H9 (cell line): ENCODE measurements around the gene RIBC1. TPM values are rescaled to one million over a fixed set of nuclear protein-coding genes. Genes with fewer than 3 reads are reported as not detected.

Experiments used
- DNase-seq: peaks from one replicate; pipeline ENCODE4 v3.0.0-alpha.2; 2017
- H2AFZ ChIP-seq: one replicate; pipeline ENCODE4 v1.6.1; 2013; ENCODE audit warnings: mild to moderate bottlenecking, low read length, control low read depth, moderate library complexity
- H2AK5ac ChIP-seq: 2 replicates; pipeline ENCODE4 v1.6.1; 2013; ENCODE audit warnings: low read length, control low read depth, mixed read lengths; ENCODE audit not compliant: insufficient read length
- H2BK120ac ChIP-seq: one replicate; pipeline ENCODE4 v1.6.1; 2013; ENCODE audit warnings: low read depth, mild to moderate bottlenecking, low read length, control low read depth, inconsistent platforms; ENCODE audit not compliant: poor library complexity, severe bottlenecking
- H2BK12ac ChIP-seq: 2 replicates; pipeline ENCODE4 v1.6.1; 2013; ENCODE audit warnings: low read length, control low read depth, mixed read lengths, low read depth; ENCODE audit not compliant: insufficient read length
- H2BK15ac ChIP-seq: 2 replicates; pipeline ENCODE4 v1.6.1; 2013; ENCODE audit warnings: low read depth, low read length, control low read depth
- H2BK20ac ChIP-seq: one replicate; pipeline ENCODE4 v1.6.1; 2013; ENCODE audit warnings: low read depth, mild to moderate bottlenecking, low read length, control low read depth, inconsistent platforms; ENCODE audit not compliant: poor library complexity, severe bottlenecking
- H2BK5ac ChIP-seq: 2 replicates; pipeline ENCODE4 v1.6.1; 2013; ENCODE audit warnings: low read length, control low read depth, mixed read lengths; ENCODE audit not compliant: insufficient read length
- H3K14ac ChIP-seq: 2 replicates; pipeline ENCODE4 v1.6.1; 2013; ENCODE audit warnings: low read length, control low read depth; ENCODE audit not compliant: insufficient read depth
- H3K18ac ChIP-seq: 2 replicates; pipeline ENCODE4 v1.6.1; 2013; ENCODE audit warnings: low read depth, mild to moderate bottlenecking, mixed read lengths, low read length, control low read depth; ENCODE audit not compliant: insufficient read length
- H3K23ac ChIP-seq: 2 replicates; pipeline ENCODE4 v1.6.1; 2013; ENCODE audit warnings: low read length, control low read depth, mixed read lengths, low read depth; ENCODE audit not compliant: insufficient read length
- H3K23me2 ChIP-seq: 2 replicates; pipeline ENCODE4 v1.6.1; 2013; ENCODE audit warnings: low read depth, mild to moderate bottlenecking, mixed read lengths, low read length, control low read depth; ENCODE audit not compliant: insufficient read length, poor library complexity, severe bottlenecking
- H3K27ac ChIP-seq: 2 replicates; pipeline ENCODE4 v1.5.1; 2013; ENCODE audit warnings: low read length, control low read depth, mixed read lengths, low read depth; ENCODE audit not compliant: insufficient read length
- H3K27me3 ChIP-seq: 2 replicates; pipeline ENCODE4 v1.6.1; 2013; ENCODE audit warnings: low read length, control low read depth, inconsistent platforms; ENCODE audit not compliant: insufficient read depth
- H3K4ac ChIP-seq: 2 replicates; pipeline ENCODE4 v1.6.1; 2013; ENCODE audit warnings: low read depth, mild to moderate bottlenecking, control low read depth, inconsistent platforms, low read length, moderate library complexity
- H3K4me1 ChIP-seq: 2 replicates; pipeline ENCODE4 v1.6.1; 2013; ENCODE audit warnings: low read length, control low read depth, inconsistent platforms; ENCODE audit not compliant: insufficient read depth
- H3K4me2 ChIP-seq: 2 replicates; pipeline ENCODE4 v1.6.1; 2013; ENCODE audit warnings: low read length, control low read depth, mixed read lengths; ENCODE audit not compliant: insufficient read length, insufficient read depth
- H3K56ac ChIP-seq: 2 replicates; pipeline ENCODE4 v1.6.1; 2013; ENCODE audit warnings: low read depth, mild to moderate bottlenecking, mixed read lengths, low read length, control low read depth; ENCODE audit not compliant: insufficient read length
- H3K79me1 ChIP-seq: 2 replicates; pipeline ENCODE4 v1.6.1; 2013; ENCODE audit warnings: low read depth, mild to moderate bottlenecking, moderate library complexity, low read length, control low read depth, inconsistent platforms; ENCODE audit not compliant: insufficient read depth, poor library complexity, severe bottlenecking
- H3K79me2 ChIP-seq: 2 replicates; pipeline ENCODE4 v1.6.1; 2013; ENCODE audit warnings: low read length, control low read depth, inconsistent platforms; ENCODE audit not compliant: insufficient read depth
- H3K9ac ChIP-seq: 2 replicates; pipeline ENCODE4 v1.6.1; 2013; ENCODE audit warnings: low read length, control low read depth, mixed read lengths; ENCODE audit not compliant: insufficient read length; ENCODE audit errors: extremely low read depth
- H3K9me3 ChIP-seq: one replicate; pipeline ENCODE4 v1.6.1; 2013; ENCODE audit warnings: low read depth, low read length, inconsistent platforms; ENCODE audit not compliant: control insufficient read depth
- H3T11ph ChIP-seq: one replicate; pipeline ENCODE4 v1.6.1; 2013; ENCODE audit warnings: mild to moderate bottlenecking, low read length, control low read depth, inconsistent platforms
- H4K20me1 ChIP-seq: one replicate; pipeline ENCODE4 v1.6.1; 2013; ENCODE audit not compliant: control insufficient read depth, insufficient read length, insufficient read depth
- H4K5ac ChIP-seq: 2 replicates; pipeline ENCODE4 v1.6.1; 2013; ENCODE audit warnings: low read depth, mild to moderate bottlenecking, mixed read lengths, low read length, control low read depth; ENCODE audit not compliant: insufficient read length
- H4K8ac ChIP-seq: replicated peaks from 2 replicates; pipeline ENCODE4 v1.6.1; 2013; ENCODE audit warnings: low read length, control low read depth, mixed read lengths, low read depth; ENCODE audit not compliant: insufficient read length
- H4K91ac ChIP-seq: 2 replicates; pipeline ENCODE4 v1.6.1; 2013; ENCODE audit warnings: low read depth, mild to moderate bottlenecking, moderate library complexity, mixed read lengths, low read length, control low read depth; ENCODE audit not compliant: insufficient read length
- H3K27ac Mint-ChIP-seq, 3 experiments: 2 replicates in 2 of 3; 3 replicates in 1 of 3; pipeline ENCODE4 v1.8.0; 2020 to 2021; ENCODE audit warnings: mixed read lengths in 3 of 3, mild to moderate bottlenecking in 1 of 3, moderate library complexity in 1 of 3
- H3K27me3 Mint-ChIP-seq: 2 replicates; pipeline ENCODE4 v1.8.0; 2021; ENCODE audit warnings: low read depth, mild to moderate bottlenecking, moderate library complexity, mixed read lengths
- H3K36me3 Mint-ChIP-seq, 3 experiments: 2 replicates in 2 of 3; 3 replicates in 1 of 3; pipeline ENCODE4 v1.8.0; 2020 to 2021; ENCODE audit warnings: low read depth in 3 of 3, mixed read lengths in 3 of 3; ENCODE audit not compliant: insufficient read depth in 1 of 3
- H3K4me1 Mint-ChIP-seq, 2 experiments: 2 replicates each; pipeline ENCODE4 v1.8.0; 2020; ENCODE audit warnings: mixed read lengths in 2 of 2
- H3K4me3 Mint-ChIP-seq, 2 experiments: 2 replicates in 1 of 2; 3 replicates in 1 of 2; pipeline ENCODE4 v1.8.0; 2020 to 2021; ENCODE audit warnings: mild to moderate bottlenecking in 2 of 2, mixed read lengths in 2 of 2, moderate library complexity in 1 of 2
- H3K9me3 Mint-ChIP-seq, 2 experiments: 2 replicates in 1 of 2; 3 replicates in 1 of 2; pipeline ENCODE4 v1.8.0; 2020; ENCODE audit warnings: mild to moderate bottlenecking in 2 of 2, mixed read lengths in 2 of 2, moderate library complexity in 1 of 2
- WGBS: extraction: QIAGEN DNeasy Blood & Tissue Kit; methylation state at CpG from one replicate; pipeline ENCODE4 v1.1.7; 2013; ENCODE audit warnings: missing lambda C conversion rate, low lambda C conversion rate, mixed read lengths; ENCODE audit not compliant: insufficient read length; ENCODE audit errors: extremely low coverage; 5-methylcytosine and 5-hydroxymethylcytosine counted together
- total RNA-seq: library from RNA; stranded (reverse); gene quantifications from 2 replicates; pipeline ENCODE4 v1.2.1, GENCODE V29; 2021
- TF ChIP-seq, protein P1 (sequence below): fragments of 200-600 bp; sonication (generic); conservative IDR thresholded peaks from 3 replicates; pipeline ENCODE4 v1.8.0; 2021; ENCODE audit warnings: antibody characterized with exemption, mild to moderate bottlenecking

RIBC1 gene
- total RNA-seq, 1 experiment from 2014 or later: 1.2 TPM

DNA sequence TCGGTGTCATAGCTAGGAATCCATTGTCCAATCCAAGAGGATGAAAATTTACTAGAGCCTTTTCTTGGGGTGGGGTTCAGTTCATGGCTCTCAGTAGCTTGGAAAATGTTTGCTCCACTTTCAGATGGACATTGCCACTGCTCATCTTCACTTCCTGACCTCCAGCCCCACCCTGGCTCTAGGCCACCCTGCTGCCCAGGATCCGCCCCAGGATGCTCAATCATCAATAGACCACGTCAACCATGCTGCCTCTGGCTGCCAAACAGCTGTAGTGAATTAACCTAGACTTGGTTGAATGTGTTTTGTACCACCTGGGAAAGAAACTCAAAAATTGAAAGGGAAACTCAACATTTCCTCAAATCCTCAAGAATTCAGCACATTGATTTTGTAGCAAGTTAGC lies 48.7 kb downstream of the RIBC1 start:
- H3K27ac Mint-ChIP-seq: no peak overlapping the region; a peak in 1 of 7 replicates
- Histone ChIP-seq H3K27ac (no peak overlapping the region), H3K4me1 (no peaks in the 10 kb centered on the region), H3K56ac (no peak overlapping the region), H2BK20ac (no peak overlapping the region), H3T11ph (no peak overlapping the region), H3K79me1 (no peaks in the 10 kb centered on the region), H4K20me1 (no peaks in the 10 kb centered on the region), H2AFZ (no peak overlapping the region), H3K14ac (no peak overlapping the region), H2BK5ac (no peak overlapping the region), H4K5ac (no peak overlapping the region), H3K27me3 (no peaks in the 10 kb centered on the region), H3K9ac (no peak overlapping the region), H3K23ac (no peak overlapping the region), H3K4me2 (no peak overlapping the region), H2AK5ac (no peak overlapping the region), H3K4ac (no peak overlapping the region), H2BK120ac (no peak overlapping the region), H2BK12ac (no peak overlapping the region), H4K8ac (no peak overlapping the region), H3K9me3 (peaks cover 22% of the 10 kb centered on the region), H3K23me2 (no peaks in the 10 kb centered on the region), H2BK15ac (no peak overlapping the region), H3K79me2 (no peaks in the 10 kb centered on the region), H3K18ac (no peak overlapping the region), H4K91ac (no peak overlapping the region)
- H3K4me3 Mint-ChIP-seq: no peak overlapping the region
- TF ChIP-seq, protein P1, sequence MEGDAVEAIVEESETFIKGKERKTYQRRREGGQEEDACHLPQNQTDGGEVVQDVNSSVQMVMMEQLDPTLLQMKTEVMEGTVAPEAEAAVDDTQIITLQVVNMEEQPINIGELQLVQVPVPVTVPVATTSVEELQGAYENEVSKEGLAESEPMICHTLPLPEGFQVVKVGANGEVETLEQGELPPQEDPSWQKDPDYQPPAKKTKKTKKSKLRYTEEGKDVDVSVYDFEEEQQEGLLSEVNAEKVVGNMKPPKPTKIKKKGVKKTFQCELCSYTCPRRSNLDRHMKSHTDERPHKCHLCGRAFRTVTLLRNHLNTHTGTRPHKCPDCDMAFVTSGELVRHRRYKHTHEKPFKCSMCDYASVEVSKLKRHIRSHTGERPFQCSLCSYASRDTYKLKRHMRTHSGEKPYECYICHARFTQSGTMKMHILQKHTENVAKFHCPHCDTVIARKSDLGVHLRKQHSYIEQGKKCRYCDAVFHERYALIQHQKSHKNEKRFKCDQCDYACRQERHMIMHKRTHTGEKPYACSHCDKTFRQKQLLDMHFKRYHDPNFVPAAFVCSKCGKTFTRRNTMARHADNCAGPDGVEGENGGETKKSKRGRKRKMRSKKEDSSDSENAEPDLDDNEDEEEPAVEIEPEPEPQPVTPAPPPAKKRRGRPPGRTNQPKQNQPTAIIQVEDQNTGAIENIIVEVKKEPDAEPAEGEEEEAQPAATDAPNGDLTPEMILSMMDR: no peak
- no peaks in the 10 kb centered on the region for H3K4me1 Mint-ChIP-seq
- H3K27me3 Mint-ChIP-seq: peaks cover 30% of the 10 kb centered on the region
- DNase-seq: no peak
- H3K9me3 Mint-ChIP-seq: peaks cover 66% of the 10 kb centered on the region in 2 experiments
- H3K36me3 Mint-ChIP-seq: peaks cover 0 to 5% (median 2%) of the 10 kb centered on the region in 3 experiments; a peak in 4 of 7 replicates
- WGBS: no CpG with 5 or more reads among the region's 3 CpGs
